Activated CD4-positive, alpha-beta T cell treated with anti-CD3 and anti-CD28 coated beads for 36 hours (primary cell): ENCODE data around the gene PCSK6. TPM values are rescaled to one million over a fixed set of nuclear protein-coding genes. Genes with fewer than 3 reads are reported as not detected.
"Not testable (repeated sequence)": the region's sequence is repeated elsewhere in the genome, so short reads cannot be mapped to it uniquely, and the experiment has no call there.

Experiments
- ATAC-seq: fragments of 200-7000 bp; cut with Tn5 transposase; one replicate; pipeline ENCODE4 v1.10.0; 2021; ENCODE audit warnings: mild to moderate bottlenecking, moderate library complexity
- CTCF ChIA-PET: fragments of 350-600 bp; sonication (Branson Sonifier 250); formaldehyde crosslinking; loops from one replicate; lab custom pipeline; 2021; ENCODE audit warnings: antibody characterized with exemption; lab: Charles Lee
- POLR2A ChIA-PET: fragments of 350-600 bp; sonication (Branson Sonifier 250); formaldehyde crosslinking; loops from one replicate; lab custom pipeline; 2021; ENCODE audit warnings: antibody characterized with exemption, inconsistent platforms; lab: Charles Lee
- DNase-seq: peaks from one replicate; pipeline ENCODE4 v3.0.0-alpha.2; 2020
- H3K27ac Mint-ChIP-seq: one replicate; pipeline ENCODE4 v1.8.0; 2021; ENCODE audit warnings: mixed read lengths
- H3K27me3 Mint-ChIP-seq: one replicate; pipeline ENCODE4 v1.8.0; 2021; ENCODE audit warnings: mixed read lengths
- H3K36me3 Mint-ChIP-seq: one replicate; pipeline ENCODE4 v1.8.0; 2021; ENCODE audit warnings: low read depth, mixed read lengths
- H3K4me1 Mint-ChIP-seq: one replicate; pipeline ENCODE4 v1.8.0; 2021; ENCODE audit warnings: mixed read lengths
- H3K4me3 Mint-ChIP-seq: one replicate; pipeline ENCODE4 v1.8.0; 2021; ENCODE audit warnings: mild to moderate bottlenecking, moderate library complexity, mixed read lengths
- H3K9me3 Mint-ChIP-seq: one replicate; pipeline ENCODE4 v1.8.0; 2021; ENCODE audit warnings: low read depth, mixed read lengths
- intact Hi-C, 2 experiments: fragments of 100-400 bp; cut with DNase I in 1 of 2; cut with micrococcal nuclease in 1 of 2; formaldehyde crosslinking; loops; one replicate each; pipeline versions ENCODE4 v1.14.2 to v1.15.1; 2022 to 2024; cut with DNase I, micrococcal nuclease
- total RNA-seq, 2 experiments: library from RNA; stranded (reverse); gene quantifications; one replicate each; pipeline ENCODE4 v1.2.3, GENCODE V29; 2021

PCSK6 gene
- total RNA-seq, 2 experiments from 2014 or later: 0.75 to 0.95 TPM

GRCh38 chr15:101477851-101478362, 11.6 kb downstream of the PCSK6 start:
- POLR2A ChIA-PET: no interaction called here
- Mint-ChIP-seq H3K4me3 (no peak overlapping the region), H3K36me3 (no peaks in the 10 kb centered on the region), H3K4me1 (no peaks in the 10 kb centered on the region), H3K27me3 (peaks cover 11% of the 10 kb centered on the region), H3K27ac (no peak overlapping the region), H3K9me3 (no peaks in the 10 kb centered on the region)
- DNase-seq (no peak), ATAC-seq (no peak)
- intact Hi-C loops: no loop called here
- CTCF ChIA-PET: interaction anchor here (0.7 kb wide), 1 partner anchor 54 kb away, joined by 3 read pairs; no protein-coding TSS in a partner anchor

- Mint-ChIP-seq H3K36me3 (no peaks in the 10 kb centered on the region), H3K9me3 (no peaks in the 10 kb centered on the region), H3K4me1 (no peaks in the 10 kb centered on the region), H3K27me3 (peaks cover 11% of the 10 kb centered on the region), H3K27ac (no peak overlapping the region), H3K4me3 (no peak overlapping the region)
- intact Hi-C loops: no loop called here
- no peak for DNase-seq
- no peak for ATAC-seq
- ChIA-PET POLR2A (no interaction called here), CTCF (no interaction called here)
These were observed 12.8 kb downstream of the PCSK6 start for GRCh38 chr15:101476756-101477155.

- Mint-ChIP-seq H3K36me3 (no peaks in the 10 kb centered on the region), H3K27me3 (peaks cover 11% of the 10 kb centered on the region), H3K4me1 (no peaks in the 10 kb centered on the region), H3K4me3 (no peak overlapping the region), H3K9me3 (no peaks in the 10 kb centered on the region), H3K27ac (no peak overlapping the region)
- no peak for DNase-seq
- ChIA-PET CTCF (interaction anchor here (1.0 kb wide), 1 partner anchor 27 kb away, joined by 3 read pairs; no protein-coding TSS in a partner anchor), POLR2A (no interaction called here)
- no peak for ATAC-seq
- intact Hi-C loops: no loop called here
These were observed 14.5 kb downstream of the PCSK6 start for GRCh38 chr15:101474983-101475382.

DNA sequence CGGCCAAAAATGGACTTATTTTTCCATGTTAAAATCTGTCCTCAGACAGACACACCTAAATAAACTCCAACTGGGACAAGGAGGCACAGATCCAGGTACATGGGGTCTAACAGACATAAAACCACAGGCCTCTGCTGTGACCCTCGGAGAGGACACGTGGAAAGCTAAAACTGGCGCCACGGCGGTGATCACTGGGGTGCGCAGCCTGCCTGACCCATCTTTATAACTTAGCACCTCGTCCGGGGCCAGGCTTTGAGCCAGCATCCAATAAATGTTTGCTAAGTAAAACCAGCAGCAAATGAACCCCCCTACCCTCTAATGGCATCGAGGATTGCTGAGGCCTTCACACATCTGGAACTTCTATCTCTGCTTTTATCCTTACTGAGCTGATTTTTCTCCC, 15.3 kb downstream of the PCSK6 start:
- Mint-ChIP-seq H3K4me1 (no peaks in the 10 kb centered on the region), H3K4me3 (no peak overlapping the region), H3K36me3 (no peaks in the 10 kb centered on the region), H3K27me3 (peaks cover 14% of the 10 kb centered on the region), H3K27ac (no peak overlapping the region), H3K9me3 (no peaks in the 10 kb centered on the region)
- POLR2A ChIA-PET: no interaction called here
- CTCF ChIA-PET: interaction anchor here (1.0 kb wide), 1 partner anchor 28 kb away, joined by 3 read pairs; no protein-coding TSS in a partner anchor
- DNase-seq (no peak), ATAC-seq (no peak)
- intact Hi-C loops: no loop called here

DNA sequence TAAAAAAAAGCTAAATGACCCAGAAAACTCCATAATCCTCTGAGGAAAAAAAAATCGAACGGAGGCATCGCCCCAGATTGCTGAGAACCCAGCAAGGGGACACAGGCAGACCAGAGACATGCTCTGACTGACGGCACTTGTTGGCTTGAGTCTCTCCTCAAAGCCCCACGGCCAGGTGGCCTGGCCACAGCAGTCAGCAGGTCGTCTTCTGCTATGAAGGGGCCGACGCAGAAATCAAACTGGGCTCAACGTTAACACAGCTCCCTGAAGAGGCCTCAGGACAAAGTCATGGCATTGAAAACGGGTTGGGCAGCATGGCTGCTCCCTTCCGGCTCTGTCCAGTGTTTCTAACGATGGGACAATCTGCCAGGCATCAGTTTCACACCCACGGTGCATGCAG, 17.5 kb downstream of the PCSK6 start:
- intact Hi-C loops: no loop called here
- ChIA-PET POLR2A (interaction anchor here (0.8 kb wide), 1 partner anchor 177 kb away, joined by 5 read pairs; the partner anchor contains the start of gene SNRPA1), CTCF (no interaction called here)
- peaks cover 13% of the 10 kb centered on the region for H3K27me3 Mint-ChIP-seq
- no peak overlapping the region for H3K27ac Mint-ChIP-seq
- no peak overlapping the region for H3K4me3 Mint-ChIP-seq
- no peak for DNase-seq
- no peaks in the 10 kb centered on the region for H3K4me1 Mint-ChIP-seq
- H3K9me3 Mint-ChIP-seq: no peaks in the 10 kb centered on the region
- no peaks in the 10 kb centered on the region for H3K36me3 Mint-ChIP-seq
- no peak for ATAC-seq

- intact Hi-C loops: no loop called here
- no peak overlapping the region for H3K4me3 Mint-ChIP-seq
- DNase-seq: no peak
- no peaks in the 10 kb centered on the region for H3K9me3 Mint-ChIP-seq
- H3K27me3 Mint-ChIP-seq: peaks cover 13% of the 10 kb centered on the region
- no peaks in the 10 kb centered on the region for H3K4me1 Mint-ChIP-seq
- no peak for ATAC-seq
- no peak overlapping the region for H3K27ac Mint-ChIP-seq
- no peaks in the 10 kb centered on the region for H3K36me3 Mint-ChIP-seq
- CTCF ChIA-PET: no interaction called here
- POLR2A ChIA-PET: no interaction called here
These were observed 18.8 kb downstream of the PCSK6 start for GRCh38 chr15:101470548-101471239.

DNA sequence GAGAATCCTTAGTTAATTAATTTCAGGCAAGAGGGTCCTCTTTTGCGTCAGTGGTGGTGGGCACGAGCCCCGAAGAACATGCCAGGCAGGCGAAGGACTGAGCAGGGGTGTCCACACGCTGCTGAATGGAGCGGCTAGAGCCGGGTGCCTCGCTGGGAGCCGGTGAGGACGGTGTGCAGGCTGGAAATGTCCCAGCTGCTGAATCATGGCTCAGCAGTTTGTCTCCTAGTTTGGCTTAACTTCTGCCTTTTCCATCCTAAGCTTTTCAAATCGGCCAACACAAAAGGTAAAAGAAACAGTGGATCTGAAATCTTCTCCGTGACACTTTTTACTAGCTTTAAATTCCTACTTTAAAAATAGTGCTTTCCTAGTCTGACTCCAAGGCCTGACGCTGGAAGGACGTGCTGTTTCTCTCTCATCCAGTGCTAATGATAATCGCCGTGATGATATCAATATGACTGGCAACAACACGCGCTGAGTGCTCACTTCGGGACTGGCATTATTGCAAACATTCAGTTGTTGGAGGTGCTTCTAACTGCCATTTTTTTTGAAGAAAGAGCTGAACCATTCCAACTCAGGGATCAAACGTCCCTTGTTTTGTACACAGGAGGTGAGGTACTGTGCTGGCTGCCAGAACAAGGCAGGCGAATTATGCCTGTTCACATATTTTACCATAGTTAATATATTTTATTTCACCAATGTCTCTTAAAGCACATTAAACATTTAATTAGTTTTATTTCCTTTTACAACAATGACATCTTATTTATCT, 19.8 kb downstream of the PCSK6 start:
- Mint-ChIP-seq H3K4me3 (no peak overlapping the region), H3K4me1 (no peaks in the 10 kb centered on the region), H3K27me3 (peaks cover 14% of the 10 kb centered on the region), H3K36me3 (no peaks in the 10 kb centered on the region), H3K9me3 (no peaks in the 10 kb centered on the region), H3K27ac (no peak overlapping the region)
- ChIA-PET POLR2A (no interaction called here), CTCF (interaction anchor here (1.4 kb wide), 1 partner anchor 46 kb away, joined by 3 read pairs; no protein-coding TSS in a partner anchor)
- DNase-seq (no peak), ATAC-seq (no peak)
- intact Hi-C loops: no loop called here

GRCh38 chr15:101466188-101466587, 23.3 kb downstream of the PCSK6 start:
- Mint-ChIP-seq H3K36me3 (no peaks in the 10 kb centered on the region), H3K4me3 (no peak overlapping the region), H3K27ac (no peak overlapping the region), H3K27me3 (peaks cover 15% of the 10 kb centered on the region), H3K4me1 (peaks cover 2% of the 10 kb centered on the region), H3K9me3 (no peaks in the 10 kb centered on the region)
- intact Hi-C loops: no loop called here
- POLR2A ChIA-PET: no interaction called here
- ATAC-seq: no peak
- DNase-seq: no peak
- CTCF ChIA-PET: no interaction called here

GRCh38 chr15:101464999-101465669, 24.4 kb downstream of the PCSK6 start:
- Mint-ChIP-seq H3K27me3 (peaks cover 15% of the 10 kb centered on the region), H3K27ac (no peak overlapping the region), H3K9me3 (no peaks in the 10 kb centered on the region), H3K4me1 (peaks cover 7% of the 10 kb centered on the region), H3K36me3 (no peaks in the 10 kb centered on the region), H3K4me3 (no peak overlapping the region)
- POLR2A ChIA-PET: no interaction called here
- CTCF ChIA-PET: no interaction called here
- DNase-seq (no peak), ATAC-seq (no peak)
- intact Hi-C loops: no loop called here

- ATAC-seq: no peak
- Mint-ChIP-seq H3K9me3 (no peaks in the 10 kb centered on the region), H3K27ac (no peak overlapping the region), H3K4me3 (no peak overlapping the region), H3K36me3 (no peaks in the 10 kb centered on the region), H3K4me1 (peaks cover 7% of the 10 kb centered on the region), H3K27me3 (peaks cover 14% of the 10 kb centered on the region)
- CTCF ChIA-PET: no interaction called here
- no peak for DNase-seq
- POLR2A ChIA-PET: no interaction called here
- intact Hi-C loops: no loop called here
These were observed 25.1 kb downstream of the PCSK6 start for GRCh38 chr15:101464256-101464998.

DNA sequence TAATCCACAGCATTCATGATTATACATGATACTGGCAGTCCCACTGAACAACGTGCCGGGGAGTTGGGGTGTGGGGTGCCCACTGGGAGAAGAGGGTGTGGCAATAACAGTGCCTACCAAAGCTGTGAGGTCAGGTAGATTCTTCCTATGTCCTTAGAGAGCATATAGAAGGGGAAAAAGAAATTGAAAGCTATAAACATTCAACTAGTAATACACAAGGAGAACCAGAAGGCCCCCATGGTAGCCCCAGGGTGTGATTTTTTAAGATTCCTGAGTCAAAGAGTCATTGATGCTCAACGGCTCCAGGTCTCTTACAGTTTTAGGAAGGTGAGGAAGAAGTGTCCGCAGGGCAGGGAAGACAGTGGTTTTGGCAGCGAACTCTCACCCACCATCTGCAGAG, 25.8 kb downstream of the PCSK6 start:
- peaks cover 11% of the 10 kb centered on the region for H3K27me3 Mint-ChIP-seq
- H3K36me3 Mint-ChIP-seq, H3K27ac Mint-ChIP-seq, H3K9me3 Mint-ChIP-seq, CTCF ChIA-PET, intact Hi-C loops, H3K4me3 Mint-ChIP-seq, DNase-seq, POLR2A ChIA-PET, ATAC-seq, H3K4me1 Mint-ChIP-seq: not testable (repeated sequence)
